Measurements from ENCODE around the gene SETD7. TPM values are rescaled to one million over a fixed set of nuclear protein-coding genes. Genes with fewer than 3 reads are reported as not detected.

SETD7 gene
- total RNA-seq, 1 donor from 2014 or later, result 11.9 TPM

- DNase-seq (ENCODE audit: low spot score, unreplicated experiment), result no peak
- no peak for TF ChIP-seq CTCF (IDR thresholded peaks at IDR 0.05; ENCODE audit: unreplicated experiment)
- Mint-ChIP-seq H3K27me3 (peaks cover 22% of the 10 kb centered on the region), H3K4me1 (ENCODE audit: low read depth) (peaks cover 43% of the 10 kb centered on the region), H3K9me3 (ENCODE audit: low read depth) (no peaks in the 10 kb centered on the region), H3K4me3 (ENCODE audit: low read depth) (peak overlapping the region; percentile 4), H3K27ac (peak overlapping the region; percentile 62), H3K36me3 (ENCODE audit: insufficient read depth) (no peaks in the 10 kb centered on the region)
Measured at GRCh38 chr4:139559089-139559479, 3.1 kb upstream of the SETD7 start.

GRCh38 chr4:139558235-139559088 lies 2.4 kb upstream of the SETD7 start:
- Mint-ChIP-seq H3K36me3 (ENCODE audit: insufficient read depth) (no peaks in the 10 kb centered on the region), H3K27ac (peak overlapping the region; percentile 62), H3K9me3 (ENCODE audit: low read depth) (no peaks in the 10 kb centered on the region), H3K27me3 (peaks cover 22% of the 10 kb centered on the region), H3K4me3 (ENCODE audit: low read depth) (peak overlapping the region; percentile 94), H3K4me1 (ENCODE audit: low read depth) (peaks cover 47% of the 10 kb centered on the region)
- TF ChIP-seq CTCF (IDR thresholded peaks at IDR 0.05; ENCODE audit: unreplicated experiment), result no peak
- no peak for DNase-seq (ENCODE audit: low spot score, unreplicated experiment)

- no peak for TF ChIP-seq CTCF (IDR thresholded peaks at IDR 0.05; ENCODE audit: unreplicated experiment)
- no peak for DNase-seq (ENCODE audit: low spot score, unreplicated experiment)
- Mint-ChIP-seq H3K4me3 (ENCODE audit: low read depth) (peak overlapping the region; percentile 94), H3K27ac (no peak overlapping the region), H3K4me1 (ENCODE audit: low read depth) (peaks cover 50% of the 10 kb centered on the region), H3K36me3 (ENCODE audit: insufficient read depth) (no peaks in the 10 kb centered on the region), H3K9me3 (ENCODE audit: low read depth) (no peaks in the 10 kb centered on the region), H3K27me3 (peaks cover 22% of the 10 kb centered on the region)
Measured at GRCh38 chr4:139557556-139558110, 1.6 kb upstream of the SETD7 start.

- Mint-ChIP-seq H3K27me3 (peaks cover 22% of the 10 kb centered on the region), H3K36me3 (ENCODE audit: insufficient read depth) (no peaks in the 10 kb centered on the region), H3K27ac (peak overlapping the region; percentile 96), H3K9me3 (ENCODE audit: low read depth) (no peaks in the 10 kb centered on the region), H3K4me3 (ENCODE audit: low read depth) (peak overlapping the region; percentile 94), H3K4me1 (ENCODE audit: low read depth) (peaks cover 52% of the 10 kb centered on the region)
- peak; percentile 23 for DNase-seq (ENCODE audit: low spot score, unreplicated experiment)
- no peak for TF ChIP-seq CTCF (IDR thresholded peaks at IDR 0.05; ENCODE audit: unreplicated experiment)
Measured at GRCh38 chr4:139556724-139557555, 921 bp upstream of the SETD7 start.

GRCh38 chr4:139555705-139556070 lies 331 bp downstream of the SETD7 start:
- H3K27me3 Mint-ChIP-seq, result peaks cover 22% of the 10 kb centered on the region

More at GRCh38 chr4:139555705-139556070, 331 bp downstream of the SETD7 start:
- H3K4me3 Mint-ChIP-seq (ENCODE audit: low read depth), result peak overlapping the region; percentile 94
- H3K4me1 Mint-ChIP-seq (ENCODE audit: low read depth), result peaks cover 60% of the 10 kb centered on the region
- peak; percentile 41 for DNase-seq (ENCODE audit: low spot score, unreplicated experiment)
- no peaks in the 10 kb centered on the region for H3K36me3 Mint-ChIP-seq (ENCODE audit: insufficient read depth)
- H3K9me3 Mint-ChIP-seq (ENCODE audit: low read depth), result no peaks in the 10 kb centered on the region
- no peak for TF ChIP-seq CTCF (IDR thresholded peaks at IDR 0.05; ENCODE audit: unreplicated experiment)
- H3K27ac Mint-ChIP-seq, result peak overlapping the region; percentile 96
